ENCODE results near the gene TMTC1.

Gene TMTC1

GRCh38 chr12:29781188-29781587 lies 2.6 kb downstream of the TMTC1 start:
- TF ChIP-seq, protein P1, sequence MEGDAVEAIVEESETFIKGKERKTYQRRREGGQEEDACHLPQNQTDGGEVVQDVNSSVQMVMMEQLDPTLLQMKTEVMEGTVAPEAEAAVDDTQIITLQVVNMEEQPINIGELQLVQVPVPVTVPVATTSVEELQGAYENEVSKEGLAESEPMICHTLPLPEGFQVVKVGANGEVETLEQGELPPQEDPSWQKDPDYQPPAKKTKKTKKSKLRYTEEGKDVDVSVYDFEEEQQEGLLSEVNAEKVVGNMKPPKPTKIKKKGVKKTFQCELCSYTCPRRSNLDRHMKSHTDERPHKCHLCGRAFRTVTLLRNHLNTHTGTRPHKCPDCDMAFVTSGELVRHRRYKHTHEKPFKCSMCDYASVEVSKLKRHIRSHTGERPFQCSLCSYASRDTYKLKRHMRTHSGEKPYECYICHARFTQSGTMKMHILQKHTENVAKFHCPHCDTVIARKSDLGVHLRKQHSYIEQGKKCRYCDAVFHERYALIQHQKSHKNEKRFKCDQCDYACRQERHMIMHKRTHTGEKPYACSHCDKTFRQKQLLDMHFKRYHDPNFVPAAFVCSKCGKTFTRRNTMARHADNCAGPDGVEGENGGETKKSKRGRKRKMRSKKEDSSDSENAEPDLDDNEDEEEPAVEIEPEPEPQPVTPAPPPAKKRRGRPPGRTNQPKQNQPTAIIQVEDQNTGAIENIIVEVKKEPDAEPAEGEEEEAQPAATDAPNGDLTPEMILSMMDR (IDR thresholded peaks at IDR 0.05; ENCODE audit: borderline replicate concordance, control extremely low read depth, extremely low read depth, insufficient read depth, missing control alignments): no peak
- in situ Hi-C loops (cut with MboI; ENCODE audit: low sequenced_read_pairs, unreplicated experiment): no loop called here
- DNase-seq (ENCODE audit: low spot score): no peak

DNA sequence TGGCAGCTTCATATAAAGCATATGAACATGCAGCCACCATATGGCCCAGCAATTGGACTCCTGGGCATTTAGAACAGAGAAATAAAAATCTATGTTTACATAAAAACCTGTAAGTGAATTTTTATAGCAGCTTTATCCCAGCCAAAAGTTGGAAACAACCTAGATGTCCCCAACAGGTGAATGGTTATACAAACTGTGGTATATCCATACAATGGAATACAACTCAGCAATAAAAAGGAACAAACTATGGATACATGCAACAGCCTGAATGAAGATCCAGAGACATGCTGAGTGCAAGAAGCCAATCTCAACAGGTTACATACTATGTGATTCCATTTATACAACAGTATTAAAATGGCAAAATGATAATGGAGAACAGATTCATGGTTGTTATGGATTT lies 3.7 kb downstream of the TMTC1 start:
- TF ChIP-seq, protein P1 (IDR thresholded peaks at IDR 0.05; ENCODE audit: borderline replicate concordance, control extremely low read depth, extremely low read depth, insufficient read depth, missing control alignments): no peak
- in situ Hi-C loops (cut with MboI; ENCODE audit: low sequenced_read_pairs, unreplicated experiment): no loop called here
- DNase-seq (ENCODE audit: low spot score): no peak

DNA sequence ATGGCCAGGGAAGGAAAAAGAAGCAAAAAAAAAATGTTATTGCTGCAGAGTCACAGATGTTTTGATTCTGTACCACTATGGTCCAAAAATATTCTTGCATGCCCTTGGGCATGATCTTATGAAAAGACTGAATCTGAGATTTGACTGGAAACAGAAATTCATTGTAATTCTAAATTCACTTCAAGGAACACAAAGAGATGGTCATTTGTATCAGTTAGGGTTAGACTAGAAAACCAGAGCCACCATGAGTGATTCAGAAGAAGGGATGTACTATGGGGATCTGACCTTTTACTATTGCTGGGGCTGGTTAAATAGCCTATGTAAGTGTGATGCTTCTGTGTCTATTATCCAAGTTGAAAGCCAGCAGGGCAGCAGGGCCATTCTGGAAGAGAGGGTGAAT lies 5.2 kb downstream of the TMTC1 start:
- TF ChIP-seq, protein P1 (IDR thresholded peaks at IDR 0.05; ENCODE audit: borderline replicate concordance, control extremely low read depth, extremely low read depth, insufficient read depth, missing control alignments): no peak
- DNase-seq (ENCODE audit: low spot score): no peak
- in situ Hi-C loops (cut with MboI; ENCODE audit: low sequenced_read_pairs, unreplicated experiment): no loop called here

DNA sequence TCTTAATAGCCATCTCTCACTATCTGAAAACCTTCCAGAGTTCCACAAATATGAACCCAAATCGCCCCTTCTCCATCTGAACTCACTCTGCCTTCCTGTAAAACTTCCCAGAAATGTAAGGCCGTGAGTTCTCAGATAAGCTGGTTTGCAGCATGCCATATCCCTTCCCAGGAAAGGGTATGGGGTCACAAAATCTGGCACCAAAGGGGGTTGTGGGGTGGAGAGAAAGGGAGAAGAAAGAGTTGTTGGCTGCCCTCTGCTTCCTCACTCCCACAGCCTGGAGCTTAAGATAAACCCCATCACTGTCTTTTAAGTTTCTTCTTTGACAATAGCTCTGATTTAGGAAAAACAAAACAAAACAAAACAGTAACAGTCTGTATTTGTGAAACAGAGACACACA lies 10.7 kb downstream of the TMTC1 start:
- in situ Hi-C loops (cut with MboI; ENCODE audit: low sequenced_read_pairs, unreplicated experiment): no loop called here
- TF ChIP-seq, protein P1 (IDR thresholded peaks at IDR 0.05; ENCODE audit: borderline replicate concordance, control extremely low read depth, extremely low read depth, insufficient read depth, missing control alignments): no peak
- no peak for DNase-seq (ENCODE audit: low spot score)

- in situ Hi-C loops (cut with MboI; ENCODE audit: low sequenced_read_pairs, unreplicated experiment): no loop called here
- DNase-seq (ENCODE audit: low spot score): no peak
These were observed 12.0 kb downstream of the TMTC1 start for GRCh38 chr12:29771786-29772185.

DNA sequence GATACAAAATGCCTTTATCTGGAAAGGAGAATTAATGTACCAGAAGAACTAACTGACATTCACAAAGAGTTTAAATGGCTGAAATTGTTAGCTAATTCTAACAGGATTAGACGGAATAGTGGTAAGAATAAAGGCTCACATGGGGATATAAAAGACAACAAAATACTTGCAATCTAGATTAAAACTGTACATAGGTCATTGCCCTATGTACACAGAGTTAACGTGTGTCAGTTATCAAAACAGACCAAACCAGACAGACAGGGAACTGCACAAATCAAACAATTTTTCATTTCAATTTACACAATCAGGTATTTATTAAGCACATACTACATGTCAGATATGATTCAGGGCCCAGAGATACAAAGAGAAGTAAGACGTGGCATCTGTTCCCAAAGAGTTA lies 12.6 kb downstream of the TMTC1 start:
- in situ Hi-C loops (cut with MboI; ENCODE audit: low sequenced_read_pairs, unreplicated experiment): no loop called here
- TF ChIP-seq, protein P1 (IDR thresholded peaks at IDR 0.05; ENCODE audit: borderline replicate concordance, control extremely low read depth, extremely low read depth, insufficient read depth, missing control alignments): no peak
- DNase-seq (ENCODE audit: low spot score): no peak

More at GRCh38 chr12:29771786-29772185, 12.0 kb downstream of the TMTC1 start:
- TF ChIP-seq, protein P1 (IDR thresholded peaks at IDR 0.05; ENCODE audit: borderline replicate concordance, control extremely low read depth, extremely low read depth, insufficient read depth, missing control alignments): no peak
